GM19239 (cell line): ENCODE data around the gene DUSP12.

Experiments
- DNase-seq: peaks from one replicate; pipeline ENCODE4 v3.0.0; 2011; ENCODE audit warnings: low spot score; ENCODE audit not compliant: insufficient read length
- FAIRE-seq: peaks from 2 replicates; lab custom pipeline; 2011; peaks lifted over from hg19 to GRCh38; lab: Jason Lieb, UNC

Gene DUSP12

DNA sequence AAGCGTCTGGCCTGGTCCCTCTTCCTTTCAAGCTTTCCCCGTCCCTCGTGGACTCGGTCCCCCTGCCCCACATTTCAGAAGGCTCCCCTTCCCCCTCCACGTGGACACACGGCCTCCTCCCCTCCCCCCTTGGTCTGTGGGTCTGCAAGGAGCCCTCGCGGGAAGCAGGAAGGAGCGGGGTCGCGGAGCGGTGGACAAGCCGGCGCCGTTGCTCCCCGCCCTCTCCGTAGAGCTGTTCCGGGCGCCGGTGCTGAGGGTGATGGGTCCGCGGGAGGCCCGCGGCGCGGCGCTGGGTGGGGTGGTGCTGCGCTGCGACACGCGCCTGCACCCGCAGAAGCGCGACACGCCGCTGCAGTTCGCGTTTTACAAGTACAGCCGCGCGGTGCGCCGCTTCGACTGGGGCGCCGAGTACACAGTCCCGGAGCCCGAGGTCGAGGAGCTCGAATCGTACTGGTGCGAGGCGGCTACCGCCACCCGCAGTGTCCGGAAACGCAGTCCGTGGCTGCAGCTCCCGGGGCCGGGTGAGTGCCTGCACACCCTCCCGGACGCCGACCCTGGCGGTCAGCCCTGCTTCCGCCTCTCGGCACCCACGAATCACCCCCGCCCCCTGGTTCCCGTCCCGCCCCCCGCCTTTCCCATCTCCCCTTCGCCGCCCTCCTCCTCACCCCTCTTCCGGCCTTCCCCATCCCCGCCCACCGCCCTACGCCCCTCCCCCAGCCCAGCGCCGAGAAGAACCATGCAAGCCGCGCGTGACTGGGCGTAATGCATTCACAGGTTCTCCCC is 22.9 kb upstream of the DUSP12 start:
- FAIRE-seq (peak; percentile 65), DNase-seq (peak; percentile 57)

DNA sequence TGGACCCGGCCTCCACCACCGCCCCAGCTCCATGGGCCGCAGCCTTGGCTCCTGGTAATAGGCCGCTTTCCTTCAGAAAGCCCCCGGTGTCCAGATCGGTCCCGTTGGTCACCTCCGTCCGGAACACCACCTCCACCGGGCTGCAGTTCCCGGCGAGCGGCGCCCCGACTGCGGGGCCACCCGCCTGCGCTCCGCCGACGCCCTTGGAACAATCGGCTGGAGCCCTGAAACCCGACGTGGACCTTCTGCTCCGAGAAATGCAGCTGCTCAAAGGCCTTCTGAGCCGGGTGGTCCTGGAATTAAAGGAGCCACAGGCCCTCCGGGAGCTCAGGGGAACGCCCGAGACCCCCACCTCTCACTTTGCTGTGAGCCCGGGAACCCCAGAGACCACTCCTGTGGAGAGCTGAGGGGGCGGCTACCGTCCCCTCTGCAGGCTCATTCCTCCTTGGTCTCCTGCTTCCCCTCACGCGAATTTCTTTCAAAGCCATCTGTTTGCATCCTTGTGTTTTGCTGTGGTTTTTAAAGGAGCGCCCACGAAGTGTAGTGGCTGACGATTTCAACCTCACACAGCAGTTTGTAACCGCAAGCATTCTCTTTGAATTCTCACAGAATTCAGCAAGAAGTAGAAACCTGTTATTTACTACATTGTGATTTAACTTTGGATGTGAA is 22.2 kb upstream of the DUSP12 start:
- FAIRE-seq = peak; percentile 79
- DNase-seq = no peak

DNA sequence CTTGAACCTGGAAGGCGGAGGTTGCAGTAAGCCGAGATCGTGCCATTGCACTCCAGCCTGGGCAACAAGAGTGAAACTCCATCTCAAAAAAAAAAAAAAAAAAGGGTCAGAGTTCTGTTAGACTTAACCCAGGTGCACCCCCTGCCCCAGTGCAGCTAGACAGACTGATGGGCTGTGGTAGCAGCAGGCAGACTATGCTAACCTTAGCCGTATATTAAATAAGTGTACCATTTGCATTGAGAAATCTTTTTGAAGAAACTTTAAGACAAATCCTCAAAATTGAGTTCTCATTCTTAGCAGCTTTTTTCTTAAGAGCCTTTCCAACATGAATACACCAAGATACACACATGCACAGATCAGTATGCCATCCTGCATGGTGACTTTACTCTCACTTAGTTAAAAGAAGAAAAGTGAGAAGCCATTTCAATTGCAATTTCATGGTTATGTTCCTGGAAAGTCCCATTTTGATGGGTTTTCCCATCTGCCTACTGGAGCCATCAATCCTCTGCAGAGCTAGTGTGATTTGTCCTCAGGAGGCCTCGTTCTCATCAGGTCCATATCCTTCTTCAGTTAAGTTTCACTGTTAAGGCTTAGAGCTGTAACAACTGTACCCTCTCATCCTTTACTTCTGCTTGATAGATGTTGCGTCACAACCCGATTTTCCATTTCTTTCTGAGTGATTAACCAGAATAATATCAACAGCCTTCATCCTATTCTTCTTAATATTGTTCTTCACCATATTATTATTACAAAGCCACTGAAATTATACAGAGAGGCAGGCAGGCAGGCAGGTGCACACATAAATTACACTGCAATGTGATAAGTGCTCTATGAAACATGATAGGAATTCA is 21.0 kb upstream of the DUSP12 start:
- FAIRE-seq = peak; percentile 54

DNA sequence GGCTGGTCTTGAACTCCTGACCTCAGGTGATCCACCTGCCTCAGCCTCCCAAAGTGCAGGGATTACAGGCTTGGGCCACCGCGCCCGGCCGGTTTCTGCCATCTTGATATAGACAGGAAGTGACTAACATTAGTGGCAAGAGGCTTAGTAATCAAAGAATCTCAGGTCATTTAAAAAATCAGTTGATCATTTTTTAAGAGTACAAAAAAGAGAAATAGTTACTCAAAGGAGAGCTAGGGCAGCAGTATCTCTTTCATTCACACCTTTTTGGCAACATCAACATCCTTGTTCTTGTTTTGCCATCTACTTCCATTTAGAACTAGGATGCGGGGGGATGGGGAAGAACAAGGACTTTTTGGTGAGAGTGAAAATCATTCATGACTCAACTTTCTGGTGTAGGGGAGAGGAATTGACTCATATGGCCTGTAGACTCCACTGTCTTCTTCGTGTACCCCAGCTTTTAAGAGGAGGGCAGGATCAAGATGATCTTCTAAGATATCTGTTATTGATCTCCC is 19.5 kb upstream of the DUSP12 start:
- no peak for DNase-seq
- no peak for FAIRE-seq

More for the DNA sequence above, 21.0 kb upstream of the DUSP12 start:
- no peak for DNase-seq

DNA sequence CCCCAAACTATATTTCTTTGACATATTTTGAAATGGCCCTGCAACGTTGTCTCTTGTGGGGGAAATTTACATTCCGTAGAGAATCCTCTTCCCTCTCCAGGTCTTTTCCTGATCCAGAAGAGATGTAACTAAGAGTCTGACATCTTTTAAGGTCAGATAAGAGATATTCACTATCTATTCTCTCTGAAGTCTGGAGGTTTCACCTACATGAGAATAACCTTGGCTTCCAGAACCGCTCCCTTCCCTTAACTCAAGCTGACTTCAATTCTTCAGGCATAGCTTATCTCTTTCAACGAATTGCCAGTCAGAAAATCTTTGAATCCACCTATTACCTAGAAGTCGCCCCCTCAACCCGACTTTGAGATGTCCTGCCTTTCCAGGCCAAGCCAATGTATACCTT is 18.3 kb upstream of the DUSP12 start:
- DNase-seq (no peak), FAIRE-seq (no peak)

DNA sequence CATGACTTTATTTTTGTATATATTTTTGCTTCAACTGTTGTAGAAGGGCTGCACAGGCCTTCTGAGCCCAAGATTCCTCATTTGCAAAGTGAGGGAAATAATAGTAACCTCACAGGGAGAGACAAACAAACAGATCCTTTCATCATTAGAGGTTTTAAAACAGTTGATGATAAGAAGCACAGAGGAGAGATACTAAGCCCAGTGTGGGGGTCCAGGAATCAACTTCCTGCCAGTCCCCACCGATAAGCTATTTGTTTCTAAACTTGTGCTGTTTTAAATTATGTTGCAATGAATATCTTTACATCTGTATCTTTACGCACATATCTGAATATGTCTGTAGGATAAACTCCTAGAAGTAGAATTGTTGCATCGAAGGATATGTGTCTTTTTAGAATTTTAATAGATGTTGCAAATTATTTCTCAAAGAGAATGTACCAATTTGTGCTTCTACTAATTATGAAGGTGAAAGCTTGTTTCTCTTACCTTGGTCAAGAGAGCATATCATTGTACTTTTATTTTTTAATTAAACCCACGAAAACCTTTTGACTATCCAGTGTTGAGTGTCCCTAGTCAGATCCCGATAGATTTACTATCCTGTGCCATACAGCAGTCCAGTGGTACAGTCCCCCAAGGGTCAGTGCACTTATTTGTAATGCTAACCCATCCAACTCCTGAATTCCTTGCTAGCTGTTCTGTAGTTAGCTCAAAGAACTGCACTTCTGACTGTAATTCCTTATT is 17.4 kb upstream of the DUSP12 start:
- FAIRE-seq = no peak

DNA sequence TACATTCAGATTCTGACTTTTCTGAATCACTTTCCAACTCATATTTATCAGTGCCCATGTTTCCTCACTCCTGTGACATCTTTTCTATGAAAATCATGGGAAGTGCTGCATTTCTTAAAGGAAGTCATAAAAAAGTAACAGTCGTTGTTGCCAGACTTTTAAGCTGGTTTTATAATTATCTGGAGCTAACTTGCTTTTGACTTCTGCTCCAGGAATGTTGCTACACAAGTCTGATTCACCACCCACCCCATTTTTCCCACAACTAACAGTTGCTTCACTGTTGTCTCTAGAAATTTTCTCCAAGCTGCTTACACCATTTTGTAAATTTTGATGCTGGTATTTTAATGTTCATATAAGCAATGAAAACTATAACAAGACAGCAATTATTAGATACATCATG is 16.1 kb upstream of the DUSP12 start:
- FAIRE-seq (no peak), DNase-seq (no peak)

More for the DNA sequence above, 17.4 kb upstream of the DUSP12 start:
- no peak for DNase-seq

DNA sequence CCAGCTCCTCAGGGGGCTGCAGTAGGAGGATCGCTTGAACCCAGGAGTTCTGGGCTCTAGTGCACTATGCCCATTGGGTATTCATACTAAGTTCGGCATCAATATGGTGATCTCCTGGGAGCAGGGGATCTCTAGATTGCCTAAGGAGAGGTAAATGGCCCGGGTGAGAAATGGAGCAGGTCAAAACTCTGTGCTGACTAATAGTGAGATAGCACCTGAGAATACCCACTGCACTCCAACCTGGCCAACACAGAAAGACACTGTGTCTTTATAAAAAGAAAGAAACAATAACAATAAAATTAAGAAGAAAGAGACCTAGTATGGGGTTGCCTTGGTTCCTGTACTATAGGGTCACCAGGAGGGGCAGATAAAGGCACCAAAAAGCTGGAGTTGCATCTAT is 13.7 kb upstream of the DUSP12 start:
- FAIRE-seq = no peak
- no peak for DNase-seq

DNA sequence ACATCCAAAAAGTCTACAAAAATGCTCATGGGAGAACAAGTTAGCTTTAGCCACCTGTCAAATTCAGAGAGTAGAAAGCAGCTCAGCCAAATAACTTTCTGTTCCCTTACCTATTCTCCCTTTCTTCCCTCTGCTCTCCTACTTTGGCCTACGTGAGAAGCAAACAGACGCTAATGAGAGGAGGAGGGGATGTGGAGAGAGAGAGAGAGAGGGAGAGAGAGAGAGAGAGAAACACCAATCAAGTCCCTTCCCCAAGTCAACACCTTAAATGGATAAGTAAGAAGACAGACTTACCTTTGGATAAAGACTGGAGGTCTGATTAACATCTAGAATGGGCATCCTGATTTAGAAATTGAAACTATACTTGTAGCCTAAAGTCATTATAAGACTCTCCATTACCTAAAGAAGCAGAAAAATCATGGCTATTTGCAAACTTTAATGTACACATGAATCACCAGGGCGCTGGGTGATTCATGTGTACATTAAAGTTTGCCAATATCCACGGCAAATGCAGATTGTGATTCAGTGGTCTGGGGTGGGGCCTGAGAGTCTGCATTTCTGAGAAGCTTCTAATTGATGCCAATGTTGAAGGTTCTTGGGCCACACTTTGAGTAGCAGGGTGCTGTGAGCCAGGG is 13.1 kb upstream of the DUSP12 start:
- FAIRE-seq (peak; percentile 81), DNase-seq (no peak)

DNA sequence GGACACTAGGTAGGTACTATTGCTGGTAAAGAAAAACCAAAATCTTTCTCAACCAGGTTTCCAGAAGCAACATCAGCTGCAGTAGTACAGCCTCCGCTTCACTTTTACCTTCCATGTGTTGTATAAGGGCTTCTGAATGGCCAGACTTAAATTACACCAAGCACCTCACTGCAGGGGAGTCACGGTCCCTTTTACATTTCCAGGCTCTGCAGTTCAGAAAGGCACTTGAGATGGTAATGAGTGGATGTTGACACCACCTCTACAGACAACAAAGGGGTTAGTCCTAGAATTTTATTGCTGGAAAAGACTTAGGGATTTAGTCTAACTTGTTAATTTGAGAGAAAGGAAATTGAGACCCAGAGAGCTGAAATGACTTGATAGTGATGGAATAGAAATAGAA is 12.0 kb upstream of the DUSP12 start:
- DNase-seq = no peak
- FAIRE-seq = no peak

DNA sequence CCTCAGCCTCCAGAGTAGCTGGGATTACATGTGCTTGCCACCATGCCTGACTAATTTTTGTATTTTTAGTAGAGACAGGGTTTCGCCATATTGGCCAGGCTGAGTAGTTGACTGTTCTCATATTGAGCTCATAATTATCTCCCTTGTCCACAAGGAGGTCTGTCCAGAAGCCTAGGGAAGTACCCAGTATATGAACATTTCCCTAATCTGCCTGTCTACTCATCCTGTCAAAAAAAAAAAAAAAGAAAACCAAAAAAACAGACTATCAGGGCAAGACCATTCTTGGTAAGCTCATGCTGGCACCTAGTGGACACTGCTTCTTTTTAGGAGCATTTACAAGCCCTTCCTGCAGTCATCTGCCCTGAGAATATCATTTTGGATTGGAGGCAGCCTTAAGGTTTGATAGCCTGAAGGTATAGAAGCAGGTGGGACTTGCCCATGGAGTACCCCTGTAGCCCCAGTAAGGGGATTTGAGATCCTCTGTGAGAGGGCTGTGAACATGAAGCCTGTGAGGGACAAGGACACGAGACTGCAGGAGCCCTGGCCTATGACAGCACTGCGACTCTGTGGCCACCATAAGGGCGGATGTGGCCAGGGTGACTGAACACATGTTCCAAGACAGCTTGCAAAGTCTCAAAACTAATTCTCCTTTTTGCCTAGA is 10.8 kb upstream of the DUSP12 start:
- peak; percentile 98 for FAIRE-seq
- DNase-seq = no peak

DNA sequence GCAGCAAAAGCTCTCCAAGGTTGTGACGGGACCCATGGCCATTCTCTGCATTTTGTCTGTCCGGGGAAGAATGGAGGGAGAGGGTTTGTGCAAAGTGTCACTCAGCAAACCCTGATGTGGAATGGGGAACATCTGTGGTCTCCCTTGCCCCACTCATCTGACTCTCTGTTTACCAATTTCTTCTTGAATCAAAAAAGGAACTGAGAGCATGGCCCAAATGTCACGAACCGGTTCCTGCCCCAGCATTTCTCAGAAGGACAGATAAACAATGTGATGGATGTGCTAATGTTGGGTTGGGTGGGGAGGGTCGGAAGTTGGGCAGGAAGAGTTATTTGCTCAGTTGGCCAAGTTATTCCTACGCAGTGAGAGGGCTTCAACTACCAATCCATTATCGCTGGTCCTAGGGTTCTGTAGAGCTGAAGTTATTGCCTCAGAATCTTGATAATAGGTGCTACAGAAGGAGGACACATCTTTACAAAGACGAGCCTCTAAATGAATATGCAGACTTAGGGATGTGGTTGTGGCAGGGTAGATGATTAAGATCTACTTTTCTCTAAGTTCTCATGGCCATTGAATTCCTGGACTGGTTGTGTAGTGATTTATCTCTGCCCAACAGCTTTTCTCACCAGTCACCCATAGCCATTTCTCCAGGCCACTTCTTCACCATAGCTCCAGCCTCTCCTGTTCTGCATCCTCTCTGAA is 9.6 kb upstream of the DUSP12 start:
- FAIRE-seq = peak; percentile 84
- no peak for DNase-seq

DNA sequence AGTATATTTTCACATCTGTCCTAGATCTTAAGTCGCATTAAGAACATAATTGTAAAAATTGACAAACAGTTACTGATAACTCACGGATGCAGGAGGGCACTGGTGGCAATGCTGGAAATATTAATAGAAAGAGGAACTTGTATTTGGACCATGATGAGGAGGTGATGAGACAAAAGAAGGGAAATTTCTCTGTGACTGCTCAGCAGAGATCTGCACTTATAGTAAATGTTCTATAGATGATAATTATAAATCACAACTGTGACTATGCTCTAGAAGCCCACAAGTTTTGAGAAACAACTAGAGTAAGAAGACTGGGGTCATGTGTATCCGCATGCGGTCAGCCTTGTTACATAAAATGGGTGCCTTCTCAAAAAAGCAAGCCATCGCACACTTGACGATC is 8.7 kb upstream of the DUSP12 start:
- FAIRE-seq (no peak), DNase-seq (no peak)

DNA sequence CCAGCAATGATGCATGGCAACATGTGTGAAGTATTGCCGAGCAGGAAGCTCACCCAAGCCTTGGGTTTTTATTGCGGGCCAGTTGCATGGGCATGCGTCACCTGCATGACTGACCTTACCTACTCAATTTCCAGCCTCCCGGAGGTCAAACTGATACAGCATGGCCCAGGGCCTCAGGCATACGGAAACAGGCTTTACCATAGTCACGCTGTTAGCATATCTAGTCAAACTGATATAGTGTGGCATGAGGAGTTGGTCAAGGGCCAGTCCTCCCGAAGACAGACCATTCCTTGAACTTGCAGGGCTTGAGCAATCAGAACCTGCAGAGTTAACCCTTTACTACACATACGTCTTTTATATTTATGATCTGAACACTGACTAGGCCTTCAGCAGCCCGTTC is 6.4 kb upstream of the DUSP12 start:
- DNase-seq = no peak
- no peak for FAIRE-seq

DNA sequence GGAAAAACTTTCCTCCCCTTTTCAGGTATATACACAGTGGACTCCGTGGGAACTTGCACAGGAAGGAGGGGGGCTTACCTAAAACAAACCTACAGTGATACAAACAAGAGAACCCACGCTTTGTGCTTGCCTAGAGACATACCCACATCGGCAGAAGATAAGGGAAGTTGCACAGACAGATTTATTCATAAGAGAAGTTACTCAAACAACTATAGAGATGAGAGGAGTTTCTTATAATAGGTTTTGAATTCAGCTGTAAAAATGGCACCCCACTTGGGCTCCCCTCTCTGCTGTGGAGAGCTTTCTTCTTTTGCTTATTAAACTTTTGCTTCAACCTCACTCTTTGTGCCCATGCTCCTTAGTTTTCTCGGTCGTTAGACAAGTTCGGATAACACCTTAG is 1.8 kb upstream of the DUSP12 start:
- no peak for DNase-seq
- FAIRE-seq = no peak

DNA sequence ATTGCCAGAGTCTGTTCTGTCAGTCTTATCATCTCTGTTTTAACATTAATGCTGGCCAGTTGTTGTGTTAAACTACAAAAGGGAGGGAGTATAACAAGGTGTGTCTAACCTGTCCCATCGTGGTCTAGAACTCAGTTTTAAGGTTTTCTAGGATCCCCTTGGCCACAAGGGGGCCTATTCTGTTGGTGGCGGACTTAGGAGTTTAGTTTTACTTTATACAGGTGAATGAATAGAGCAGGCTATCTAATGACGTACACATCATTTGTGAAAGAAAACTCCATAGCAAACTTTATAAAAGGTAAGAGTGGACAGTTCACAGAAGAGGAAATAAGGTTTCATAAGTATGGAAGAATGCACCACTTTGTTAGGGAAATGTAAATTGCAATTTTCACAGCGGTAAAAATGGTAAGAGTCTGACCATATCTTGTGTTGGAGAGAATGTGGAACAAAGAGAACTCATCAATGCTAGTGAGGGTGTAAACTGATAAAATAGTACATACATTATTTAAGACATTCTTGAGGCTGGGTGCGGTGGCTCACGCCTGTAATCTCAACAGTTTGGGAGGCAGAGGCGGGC is 14.0 kb downstream of the DUSP12 start:
- DNase-seq = peak; percentile 21
- FAIRE-seq = peak; percentile 80

DNA sequence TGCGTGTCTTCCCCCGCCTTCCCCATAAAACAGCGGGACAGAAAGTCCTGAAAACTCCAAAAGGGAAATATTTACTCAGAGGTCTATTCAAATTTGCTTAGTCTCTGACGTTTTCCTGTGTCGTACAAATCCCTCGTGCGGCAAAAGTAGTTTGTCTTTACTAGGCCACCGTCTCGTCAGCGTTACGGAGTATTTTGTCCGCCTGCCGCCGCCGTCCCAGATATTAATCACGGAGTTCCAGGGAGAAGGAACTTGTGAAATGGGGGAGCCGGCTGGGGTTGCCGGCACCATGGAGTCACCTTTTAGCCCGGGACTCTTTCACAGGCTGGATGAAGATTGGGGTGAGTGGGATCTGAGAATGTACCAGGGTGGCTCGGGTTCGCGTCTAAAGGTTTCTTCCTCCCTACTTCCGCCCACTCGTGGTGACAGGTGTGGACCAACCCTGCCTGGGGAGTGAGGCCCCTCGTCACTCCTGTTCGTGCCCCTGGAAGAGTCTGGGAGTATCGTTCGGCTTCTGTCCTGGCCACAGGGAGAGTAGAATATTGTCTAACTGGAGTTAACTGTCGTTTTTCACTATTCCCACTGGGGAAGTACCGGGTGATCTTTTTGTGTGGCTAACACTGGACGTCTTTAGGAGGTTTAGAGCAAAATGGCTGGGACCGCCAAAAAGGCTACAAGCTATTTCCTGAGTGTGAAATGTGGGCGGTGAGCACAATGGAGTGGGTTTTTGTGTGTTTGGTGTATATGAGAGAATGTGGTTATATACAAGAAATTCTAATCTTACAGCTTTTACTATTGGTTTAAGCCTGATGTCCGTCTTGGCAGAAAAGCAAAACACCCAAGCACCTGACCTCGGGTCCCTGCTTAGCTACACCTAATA is 16.8 kb downstream of the DUSP12 start, which contains the start of gene ATF6:
Gene ATF6 (plus strand): TSS at position 219 of the 880 bp plus-strand sequence. CDS start 41 bp downstream, at position 260.
- peak; percentile 29 for DNase-seq
- peak; percentile 95 for FAIRE-seq
